GM12892 (cell line): ENCODE data around the gene DCT.

ENCODE experiments used
- POLR2A ChIP-seq: IDR thresholded peaks from 2 replicates; pipeline ENCODE4 v1.6.1; 2011; ENCODE audit warnings: low read depth, low read length, control low read depth
- TAF1 ChIP-seq: IDR thresholded peaks from 2 replicates; pipeline ENCODE4 v1.6.1; 2011; ENCODE audit warnings: low read depth, mild to moderate bottlenecking, control low read depth, low read length, borderline replicate concordance

DNA sequence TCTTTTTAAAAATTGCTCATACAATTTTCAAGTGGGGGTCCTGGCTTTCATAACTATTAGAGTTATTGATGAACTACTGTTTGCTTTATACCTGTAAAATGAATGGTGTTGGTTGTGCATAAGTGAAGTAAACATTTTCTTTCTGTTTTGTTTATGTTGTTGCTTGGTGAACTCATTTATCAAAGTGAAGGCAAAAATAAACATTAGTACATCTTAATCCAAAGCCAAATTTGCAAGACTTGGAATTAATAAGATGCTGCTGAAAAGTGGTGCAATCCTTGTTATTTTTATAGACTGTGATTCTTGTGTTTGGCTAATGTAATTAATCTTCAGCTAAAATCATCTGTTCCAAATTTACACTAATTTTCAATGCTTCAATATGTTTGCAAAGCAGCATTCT, 24.4 kb upstream of the DCT start:
- TF ChIP-seq POLR2A (no peak), TAF1 (no peak)
